SU-DHL-6 (cell line): Measurements from ENCODE around the gene MIEN1.

Experiments
- H2AFZ ChIP-seq: fragments of 200-600 bp; sonication (generic); 2 replicates; pipeline ENCODE4 v1.6.1; 2014; ENCODE audit warnings: low read depth, mild to moderate bottlenecking, moderate library complexity, mixed read lengths, antibody characterized with exemption, low read length; ENCODE audit not compliant: severe bottlenecking
- H3F3A ChIP-seq: fragments of 200-600 bp; shearing (Covaris generic); 2 replicates; pipeline ENCODE4 v1.6.0; 2016; ENCODE audit warnings: antibody characterized with exemption, mild to moderate bottlenecking; ENCODE audit not compliant: insufficient read depth
- H3K27ac ChIP-seq: fragments of 200-600 bp; sonication (generic); 2 replicates; pipeline ENCODE4 v1.5.1; 2016; ENCODE audit warnings: low read depth, mild to moderate bottlenecking, low read length, moderate library complexity, mixed read lengths
- H3K27me3 ChIP-seq: fragments of 200-600 bp; sonication (generic), shearing (Covaris generic); 2 replicates; pipeline ENCODE4 v1.6.0; 2014; ENCODE audit warnings: mild to moderate bottlenecking, low read length
- H3K36me3 ChIP-seq: fragments of 200-600 bp; sonication (generic); 2 replicates; pipeline ENCODE4 v1.6.1; 2014; ENCODE audit warnings: mild to moderate bottlenecking, low read length, mixed read lengths
- H3K4me2 ChIP-seq: fragments of 300-600, 200-600 bp; shearing (Covaris generic), sonication (generic); 2 replicates; pipeline ENCODE4 v1.6.0; 2014; ENCODE audit warnings: low read length, low read depth, mild to moderate bottlenecking; ENCODE audit not compliant: poor library complexity, severe bottlenecking
- H3K4me3 ChIP-seq: fragments of 200-600 bp; sonication (generic); 2 replicates; pipeline ENCODE4 v1.5.1; 2014; ENCODE audit warnings: antibody characterized with exemption, low read length, mild to moderate bottlenecking, mixed read lengths; ENCODE audit not compliant: insufficient read depth, poor library complexity, severe bottlenecking
- H3K79me2 ChIP-seq: fragments of 200-600 bp; sonication (generic); 2 replicates; pipeline ENCODE4 v1.6.1; 2014; ENCODE audit warnings: mild to moderate bottlenecking, low read length, moderate library complexity; ENCODE audit not compliant: insufficient read depth
- H3K9ac ChIP-seq: fragments of 200-600 bp; sonication (generic); 2 replicates; pipeline ENCODE4 v1.7.0; 2014; ENCODE audit warnings: mild to moderate bottlenecking, low read length
- H3K9me2 ChIP-seq: fragments of 200-600 bp; sonication (generic); replicated peaks from 2 replicates; pipeline ENCODE4 v1.6.1; 2014; ENCODE audit warnings: low read length; ENCODE audit not compliant: insufficient read depth
- H3K9me3 ChIP-seq: fragments of 200-600 bp; sonication (generic); 2 replicates; pipeline ENCODE4 v1.6.1; 2014; ENCODE audit warnings: low read length, mixed read lengths; ENCODE audit not compliant: insufficient read depth
- H4K20me1 ChIP-seq: fragments of 200-600 bp; sonication (generic); 2 replicates; pipeline ENCODE4 v1.6.1; 2014; ENCODE audit warnings: low read depth, mild to moderate bottlenecking, antibody characterized with exemption, low read length, moderate library complexity, mixed read lengths
- CTCF ChIP-seq: fragments of 200-600 bp; sonication (generic); IDR thresholded peaks from one replicate; pipeline ENCODE4 v1.5.1; 2017; ENCODE audit warnings: antibody characterized with exemption, mild to moderate bottlenecking, low read length, moderate library complexity; ENCODE audit not compliant: insufficient read depth, poor library complexity, severe bottlenecking
- EZH2phosphoT487 ChIP-seq: fragments of 200-600 bp; sonication (generic), shearing (Covaris generic); conservative IDR thresholded peaks from 2 replicates; pipeline ENCODE4 v1.6.1; 2018; ENCODE audit warnings: mild to moderate bottlenecking, antibody characterized with exemption, low read length, moderate library complexity, mixed read lengths

Gene MIEN1

DNA sequence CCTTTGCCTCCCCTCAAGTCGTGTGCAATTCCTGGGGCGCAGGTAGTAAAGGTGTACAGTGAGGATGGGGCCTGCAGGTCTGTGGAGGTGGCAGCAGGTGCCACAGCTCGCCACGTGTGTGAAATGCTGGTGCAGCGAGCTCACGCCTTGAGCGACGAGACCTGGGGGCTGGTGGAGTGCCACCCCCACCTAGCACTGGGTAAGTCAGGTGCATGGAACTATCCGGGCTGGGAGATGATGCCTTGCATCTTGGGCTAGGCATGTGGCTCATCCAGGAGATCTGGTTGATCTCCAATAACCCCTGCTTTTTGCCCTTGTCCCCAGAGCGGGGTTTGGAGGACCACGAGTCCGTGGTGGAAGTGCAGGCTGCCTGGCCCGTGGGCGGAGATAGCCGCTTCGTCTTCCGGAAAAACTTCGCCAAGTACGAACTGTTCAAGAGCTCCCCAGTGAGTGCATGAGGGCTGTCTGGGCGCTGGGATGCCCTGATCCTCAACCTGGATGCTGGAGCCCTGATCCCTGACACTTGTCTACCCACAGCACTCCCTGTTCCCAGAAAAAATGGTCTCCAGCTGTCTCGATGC, 12.6 kb upstream of the MIEN1 start:
- Histone ChIP-seq H4K20me1 (no peaks in the 10 kb centered on the region), H3K4me3 (no peak overlapping the region), H2AFZ (no peak overlapping the region), H3K9me2 (no peaks in the 10 kb centered on the region), H3K36me3 (no peaks in the 10 kb centered on the region), H3K27me3 (no peaks in the 10 kb centered on the region), H3K27ac (no peak overlapping the region), H3K9ac (no peak overlapping the region), H3K4me2 (no peak overlapping the region), H3K9me3 (no peaks in the 10 kb centered on the region), H3K79me2 (no peaks in the 10 kb centered on the region), H3F3A (no peaks in the 10 kb centered on the region)
- TF ChIP-seq CTCF (no peak), EZH2phosphoT487 (no peak)

DNA sequence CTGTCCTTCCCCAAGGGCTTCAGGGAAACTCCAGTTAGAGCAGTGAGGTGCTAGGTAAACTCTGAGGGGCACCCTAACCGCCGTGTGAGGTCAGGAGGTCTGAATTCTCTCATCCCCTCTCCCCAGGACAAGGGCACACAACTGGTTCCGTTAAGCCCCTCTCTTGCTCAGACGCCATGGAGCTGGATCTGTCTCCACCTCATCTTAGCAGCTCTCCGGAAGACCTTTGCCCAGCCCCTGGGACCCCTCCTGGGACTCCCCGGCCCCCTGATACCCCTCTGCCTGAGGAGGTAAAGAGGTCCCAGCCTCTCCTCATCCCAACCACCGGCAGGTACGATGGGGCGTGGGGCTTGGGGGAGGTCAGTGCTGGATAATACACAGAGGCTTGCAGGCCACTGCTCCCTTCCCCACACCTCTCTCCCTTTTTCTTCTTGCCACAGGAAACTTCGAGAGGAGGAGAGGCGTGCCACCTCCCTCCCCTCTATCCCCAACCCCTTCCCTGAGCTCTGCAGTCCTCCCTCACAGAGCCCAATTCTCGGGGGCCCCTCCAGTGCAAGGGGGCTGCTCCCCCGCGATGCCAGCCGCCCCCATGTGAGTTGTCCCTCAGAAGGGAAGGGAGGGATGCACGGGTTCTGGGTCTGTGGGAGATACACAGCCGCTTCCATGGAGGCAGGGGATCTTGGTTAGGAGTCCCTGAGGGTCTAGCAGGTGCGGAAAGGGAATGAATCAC, 12.0 kb upstream of the MIEN1 start:
- Histone ChIP-seq H3K79me2 (no peaks in the 10 kb centered on the region), H3K9ac (no peak overlapping the region), H3K27me3 (no peaks in the 10 kb centered on the region), H3K36me3 (no peaks in the 10 kb centered on the region), H3K27ac (no peak overlapping the region), H3K4me3 (no peak overlapping the region), H4K20me1 (no peaks in the 10 kb centered on the region), H3K4me2 (no peak overlapping the region), H3K9me3 (no peaks in the 10 kb centered on the region), H2AFZ (no peak overlapping the region), H3K9me2 (no peaks in the 10 kb centered on the region), H3F3A (no peaks in the 10 kb centered on the region)
- TF ChIP-seq CTCF (no peak), EZH2phosphoT487 (no peak)

- H3K27ac ChIP-seq: no peak overlapping the region
- no peaks in the 10 kb centered on the region for H3F3A ChIP-seq
- H3K4me3 ChIP-seq: no peak overlapping the region
- H3K4me2 ChIP-seq: no peak overlapping the region
- H3K36me3 ChIP-seq: no peaks in the 10 kb centered on the region
- H3K9ac ChIP-seq: no peak overlapping the region
- H3K9me2 ChIP-seq: no peaks in the 10 kb centered on the region
- no peak overlapping the region for H2AFZ ChIP-seq
- no peaks in the 10 kb centered on the region for H3K27me3 ChIP-seq
- H3K79me2 ChIP-seq: no peaks in the 10 kb centered on the region
- TF ChIP-seq EZH2phosphoT487: no peak
- TF ChIP-seq CTCF: no peak
- no peaks in the 10 kb centered on the region for H3K9me3 ChIP-seq
- H4K20me1 ChIP-seq: no peaks in the 10 kb centered on the region
Observed at GRCh38 chr17:39740357-39741111, 10.2 kb upstream of the MIEN1 start.
